Effector memory CD4-positive, alpha-beta T cell (primary cell): Measurements from ENCODE around the gene ITPKB.
A peak's percentile ranks its signal among the peaks of the same experiment; 100 is the strongest.

Source experiments
- DNase-seq, 3 donors: peaks; one replicate each; pipeline ENCODE4 v3.0.0-alpha.2; 2020
- H3K27ac ChIP-seq: 2 replicates; pipeline ENCODE4 v1.7.0; 2013; ENCODE audit warnings: mild to moderate bottlenecking, low read length, moderate library complexity; ENCODE audit not compliant: insufficient read depth, poor library complexity, severe bottlenecking
- H3K27me3 ChIP-seq: replicated peaks from 2 replicates; pipeline ENCODE4 v1.7.0; 2013; ENCODE audit warnings: mild to moderate bottlenecking, low read length; ENCODE audit not compliant: insufficient read depth, control insufficient read depth, poor library complexity, severe bottlenecking
- H3K36me3 ChIP-seq: 2 replicates; pipeline ENCODE4 v1.7.0; 2013; ENCODE audit warnings: mild to moderate bottlenecking, low read length, moderate library complexity; ENCODE audit not compliant: control insufficient read depth, insufficient read depth
- H3K4me1 ChIP-seq: 2 replicates; pipeline ENCODE4 v1.7.0; 2013; ENCODE audit warnings: low read length, mild to moderate bottlenecking; ENCODE audit not compliant: control insufficient read depth, insufficient read depth, poor library complexity, severe bottlenecking
- H3K4me3 ChIP-seq: 2 replicates; pipeline ENCODE4 v1.7.0; 2013; ENCODE audit warnings: low read length, low read depth, mild to moderate bottlenecking; ENCODE audit not compliant: insufficient read depth, poor library complexity, severe bottlenecking
- H3K9me3 ChIP-seq: 2 replicates; pipeline ENCODE4 v1.7.0; 2013; ENCODE audit warnings: mild to moderate bottlenecking, low read length, moderate library complexity; ENCODE audit not compliant: control insufficient read depth

ITPKB gene

GRCh38 chr1:226647719-226648118 lies 91.4 kb downstream of the ITPKB start:
- Histone ChIP-seq H3K27me3 (no peaks in the 10 kb centered on the region), H3K4me1 (peaks cover 51% of the 10 kb centered on the region), H3K27ac (no peak overlapping the region), H3K4me3 (no peak overlapping the region), H3K9me3 (no peaks in the 10 kb centered on the region), H3K36me3 (peaks cover 53% of the 10 kb centered on the region)
- no peak for DNase-seq

DNA sequence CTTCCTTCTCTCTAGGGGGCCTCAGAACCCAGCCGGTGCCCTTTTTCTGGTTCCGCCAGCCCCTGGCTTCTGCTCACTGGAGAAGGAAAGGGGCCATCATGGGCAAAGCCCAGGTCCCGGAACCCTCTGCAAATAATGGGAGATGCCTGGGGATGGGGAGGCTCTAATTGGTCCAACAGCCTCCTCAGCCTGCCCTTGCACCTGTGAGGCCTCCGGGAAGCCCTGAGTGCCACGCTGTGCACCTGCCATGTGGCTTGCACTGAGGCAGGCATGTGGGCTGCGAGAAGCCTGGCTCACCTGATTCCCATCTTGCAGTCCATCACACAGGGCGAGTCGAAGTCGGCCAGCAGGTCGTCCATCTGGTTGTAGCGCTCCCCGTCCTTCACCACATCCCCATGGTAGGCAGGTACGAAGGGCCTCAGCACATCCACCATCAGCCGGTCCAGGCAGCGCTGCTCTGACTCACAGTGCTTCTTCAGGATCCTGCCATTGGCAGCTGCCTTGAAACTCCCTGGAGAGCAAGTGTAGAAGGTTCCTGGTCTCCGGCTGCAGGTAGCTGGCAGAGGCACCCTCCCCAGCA lies 92.1 kb downstream of the ITPKB start:
- no peaks in the 10 kb centered on the region for H3K27me3 ChIP-seq
- H3K27ac ChIP-seq, result peak overlapping the region; percentile 67
- H3K36me3 ChIP-seq, result peaks cover 60% of the 10 kb centered on the region
- no peak for DNase-seq
- H3K9me3 ChIP-seq, result no peaks in the 10 kb centered on the region
- H3K4me1 ChIP-seq, result peaks cover 56% of the 10 kb centered on the region
- H3K4me3 ChIP-seq, result no peak overlapping the region

- Histone ChIP-seq H3K4me1 (peaks cover 52% of the 10 kb centered on the region), H3K27ac (peak overlapping the region; percentile 67)
These were observed 92.8 kb downstream of the ITPKB start for GRCh38 chr1:226646026-226646869.

GRCh38 chr1:226645279-226645976 lies 93.7 kb downstream of the ITPKB start:
- H3K9me3 ChIP-seq, result no peaks in the 10 kb centered on the region
- no peak for DNase-seq
- H3K36me3 ChIP-seq, result peaks cover 76% of the 10 kb centered on the region
- no peaks in the 10 kb centered on the region for H3K27me3 ChIP-seq
- H3K27ac ChIP-seq, result peak overlapping the region; percentile 67
- peaks cover 48% of the 10 kb centered on the region for H3K4me1 ChIP-seq
- H3K4me3 ChIP-seq, result no peak overlapping the region

More at GRCh38 chr1:226646026-226646869, 92.8 kb downstream of the ITPKB start:
- DNase-seq, result no peak
- H3K27me3 ChIP-seq, result no peaks in the 10 kb centered on the region
- H3K36me3 ChIP-seq, result peaks cover 67% of the 10 kb centered on the region
- no peaks in the 10 kb centered on the region for H3K9me3 ChIP-seq
- no peak overlapping the region for H3K4me3 ChIP-seq

DNA sequence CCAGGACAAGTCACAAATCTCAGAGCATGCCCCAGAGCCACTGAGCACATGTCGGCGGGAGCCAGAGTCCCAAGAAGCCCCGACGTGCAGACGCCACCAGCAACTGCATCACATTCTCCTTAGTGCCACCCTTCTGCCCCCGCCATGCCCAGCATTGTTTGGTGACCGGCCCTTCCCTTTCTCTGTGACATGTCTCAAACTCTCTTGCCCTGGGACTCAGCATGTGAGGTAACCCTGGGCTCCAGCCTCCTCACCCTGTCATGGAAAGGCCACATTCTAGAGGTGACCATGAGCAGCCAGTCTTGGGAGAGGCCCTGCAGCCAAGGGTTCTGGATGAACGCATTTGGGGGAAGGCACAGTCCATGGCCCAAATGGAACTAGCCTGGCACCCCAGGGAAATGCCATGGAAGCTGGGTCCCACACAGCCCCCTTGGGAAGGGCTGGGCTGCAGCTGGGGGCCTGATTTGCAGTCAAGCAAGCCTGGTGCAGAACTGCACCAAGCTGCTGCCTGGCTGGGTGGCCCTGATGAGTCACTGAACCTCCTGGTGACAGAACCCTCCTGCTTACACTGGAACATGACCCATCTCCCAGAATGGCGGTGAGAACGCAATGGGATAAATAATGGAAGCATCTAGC lies 94.4 kb downstream of the ITPKB start:
- H3K27me3 ChIP-seq, result no peaks in the 10 kb centered on the region
- peaks cover 83% of the 10 kb centered on the region for H3K36me3 ChIP-seq
- no peak for DNase-seq
- H3K27ac ChIP-seq, result peak overlapping the region; percentile 67
- H3K9me3 ChIP-seq, result no peaks in the 10 kb centered on the region
- no peak overlapping the region for H3K4me3 ChIP-seq
- peaks cover 48% of the 10 kb centered on the region for H3K4me1 ChIP-seq

- Histone ChIP-seq H3K27me3 (no peaks in the 10 kb centered on the region), H3K4me1 (peaks cover 48% of the 10 kb centered on the region), H3K36me3 (peaks cover 90% of the 10 kb centered on the region), H3K9me3 (no peaks in the 10 kb centered on the region), H3K4me3 (no peak overlapping the region), H3K27ac (peak overlapping the region; percentile 67)
- DNase-seq, result no peak
These were observed 95.2 kb downstream of the ITPKB start for GRCh38 chr1:226643611-226644540.

GRCh38 chr1:226643177-226643576 lies 95.9 kb downstream of the ITPKB start:
- Histone ChIP-seq H3K27me3 (no peaks in the 10 kb centered on the region), H3K27ac (peak overlapping the region; percentile 67), H3K36me3 (peaks cover 90% of the 10 kb centered on the region), H3K9me3 (no peaks in the 10 kb centered on the region), H3K4me1 (peaks cover 48% of the 10 kb centered on the region), H3K4me3 (no peak overlapping the region)
- DNase-seq, result peak in 1 of 3 donors; percentile 46

DNA sequence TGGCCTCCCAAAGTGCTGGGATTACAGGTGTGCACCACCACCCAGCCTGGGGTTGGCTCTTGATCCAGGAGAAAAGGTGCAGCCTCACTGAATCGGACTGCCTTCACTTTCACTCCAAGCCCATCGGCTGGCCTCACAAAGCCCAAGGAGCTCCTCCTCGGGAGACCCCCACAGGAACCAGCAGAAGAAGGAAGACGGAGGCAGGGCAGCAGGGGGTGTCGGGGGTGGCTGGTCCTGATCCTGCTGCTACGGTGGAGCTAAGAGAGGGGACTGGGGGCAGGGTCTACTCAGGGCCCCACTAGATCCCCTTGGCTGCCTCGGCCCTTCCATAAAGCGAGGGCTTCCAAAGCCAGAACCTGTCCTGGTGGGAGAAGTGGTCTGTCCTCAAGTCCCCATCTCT lies 96.7 kb downstream of the ITPKB start:
- peaks cover 90% of the 10 kb centered on the region for H3K36me3 ChIP-seq
- no peaks in the 10 kb centered on the region for H3K27me3 ChIP-seq
- no peaks in the 10 kb centered on the region for H3K9me3 ChIP-seq
- DNase-seq, result no peak
- H3K4me3 ChIP-seq, result no peak overlapping the region
- H3K4me1 ChIP-seq, result peaks cover 49% of the 10 kb centered on the region
- H3K27ac ChIP-seq, result peak overlapping the region; percentile 67

- peaks cover 90% of the 10 kb centered on the region for H3K36me3 ChIP-seq
- H3K4me1 ChIP-seq, result peaks cover 52% of the 10 kb centered on the region
- peak overlapping the region; percentile 67 for H3K27ac ChIP-seq
- H3K27me3 ChIP-seq, result no peaks in the 10 kb centered on the region
- DNase-seq, result no peak
- H3K9me3 ChIP-seq, result no peaks in the 10 kb centered on the region
- H3K4me3 ChIP-seq, result no peak overlapping the region
These were observed 97.3 kb downstream of the ITPKB start for GRCh38 chr1:226641671-226642231.
